Measurements from ENCODE around the gene TMUB1. TPM values are rescaled to one million over a fixed set of nuclear protein-coding genes. Genes with fewer than 3 reads are reported as not detected.

TMUB1 gene
- total and polyA plus RNA-seq, 8 donors, result 12.7 to 86.8 (median 63.6) TPM

DNA sequence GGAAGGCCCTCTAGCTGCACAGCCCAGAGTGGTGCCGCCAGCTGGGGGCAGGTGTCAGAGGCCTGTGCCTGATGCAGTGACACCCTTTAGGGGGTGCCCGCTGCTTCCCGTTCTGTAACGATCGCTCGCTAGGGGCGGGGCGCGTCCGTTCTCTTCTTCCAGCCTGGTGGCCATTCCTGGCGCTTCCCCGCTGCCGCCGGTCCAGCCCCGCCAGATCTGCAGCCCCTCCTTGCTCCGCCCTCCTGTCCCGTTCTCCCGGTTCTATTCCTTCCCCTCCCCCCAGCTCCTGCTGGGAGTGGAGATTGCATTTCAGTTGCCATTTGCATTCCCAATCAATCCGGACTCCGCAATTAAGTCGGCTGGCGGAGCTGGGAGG is 42.2 kb upstream of the TMUB1 start:
- intact Hi-C loops (cut with DNase I; ENCODE audit: low total_unique reads), result loop anchor here (5.0 kb wide), 1 partner anchor 42 kb away; the partner anchor contains the start of gene GBX1
- Histone ChIP-seq H3K9me3 (no peaks in the 10 kb centered on the region), H3K27me3 (no peaks in the 10 kb centered on the region), H3K27ac (peak overlapping the region in 1 of 5 donors; percentile 13), H3K4me1 (peaks cover 14 to 32% (median 24%) of the 10 kb centered on the region in 4 donors), H3K36me3 (peaks cover 47 to 90% (median 82%) of the 10 kb centered on the region in 4 donors), H3K4me3 (peak overlapping the region; percentile 40 to 48 (median 44))
- no peak for TF ChIP-seq EP300 (IDR thresholded peaks at IDR 0.05)
- no peak for TF ChIP-seq POLR2A (IDR thresholded peaks at IDR 0.05)
- TF ChIP-seq POLR2AphosphoS5 (IDR thresholded peaks at IDR 0.05), result no peak
- TF ChIP-seq, protein P1, sequence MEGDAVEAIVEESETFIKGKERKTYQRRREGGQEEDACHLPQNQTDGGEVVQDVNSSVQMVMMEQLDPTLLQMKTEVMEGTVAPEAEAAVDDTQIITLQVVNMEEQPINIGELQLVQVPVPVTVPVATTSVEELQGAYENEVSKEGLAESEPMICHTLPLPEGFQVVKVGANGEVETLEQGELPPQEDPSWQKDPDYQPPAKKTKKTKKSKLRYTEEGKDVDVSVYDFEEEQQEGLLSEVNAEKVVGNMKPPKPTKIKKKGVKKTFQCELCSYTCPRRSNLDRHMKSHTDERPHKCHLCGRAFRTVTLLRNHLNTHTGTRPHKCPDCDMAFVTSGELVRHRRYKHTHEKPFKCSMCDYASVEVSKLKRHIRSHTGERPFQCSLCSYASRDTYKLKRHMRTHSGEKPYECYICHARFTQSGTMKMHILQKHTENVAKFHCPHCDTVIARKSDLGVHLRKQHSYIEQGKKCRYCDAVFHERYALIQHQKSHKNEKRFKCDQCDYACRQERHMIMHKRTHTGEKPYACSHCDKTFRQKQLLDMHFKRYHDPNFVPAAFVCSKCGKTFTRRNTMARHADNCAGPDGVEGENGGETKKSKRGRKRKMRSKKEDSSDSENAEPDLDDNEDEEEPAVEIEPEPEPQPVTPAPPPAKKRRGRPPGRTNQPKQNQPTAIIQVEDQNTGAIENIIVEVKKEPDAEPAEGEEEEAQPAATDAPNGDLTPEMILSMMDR (IDR thresholded peaks at IDR 0.05), result no peak
- peak; percentile 45 to 75 for DNase-seq
- WGBS, 5 donors, result 11 to 36% (median 22%) methylated on average over 22 of the region's 22 CpGs

DNA sequence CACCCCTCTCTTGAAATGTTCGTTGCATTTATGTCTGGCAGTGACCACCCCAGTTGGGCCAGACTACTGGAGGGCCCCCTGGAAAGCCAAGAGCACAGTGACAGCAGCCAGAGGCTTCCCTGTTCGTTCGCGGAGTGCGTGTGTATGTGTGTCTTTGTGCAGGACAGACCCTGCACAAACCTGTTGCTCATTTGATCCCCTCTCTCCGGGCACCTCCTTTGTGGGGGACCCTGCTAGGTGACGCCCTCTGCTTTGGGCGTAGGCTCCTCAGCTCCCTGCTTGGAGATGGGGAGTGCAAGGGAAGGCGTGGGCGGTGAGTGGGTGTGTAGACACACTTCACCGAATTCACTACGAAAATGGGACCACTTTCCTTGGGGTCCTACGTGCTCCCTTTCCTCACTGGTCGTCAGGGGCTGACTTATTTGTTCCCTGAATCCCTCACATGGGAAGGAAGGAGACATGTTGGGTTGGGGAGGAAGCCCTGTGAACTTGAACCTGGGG is 41.7 kb upstream of the TMUB1 start:
- no peak overlapping the region for H3K27ac ChIP-seq
- H3K9me3 ChIP-seq, result no peaks in the 10 kb centered on the region
- WGBS, 5 donors, result 86 to 91% (median 90%) methylated on average over 13 to 14 of the region's 14 CpGs
- no peaks in the 10 kb centered on the region for H3K27me3 ChIP-seq
- TF ChIP-seq POLR2A (IDR thresholded peaks at IDR 0.05), result no peak
- no peak for TF ChIP-seq EP300 (IDR thresholded peaks at IDR 0.05)
- TF ChIP-seq POLR2AphosphoS5 (IDR thresholded peaks at IDR 0.05), result no peak
- TF ChIP-seq, protein P1 (IDR thresholded peaks at IDR 0.05), result no peak
- peaks cover 47 to 90% (median 82%) of the 10 kb centered on the region in 4 donors for H3K36me3 ChIP-seq
- peaks cover 14 to 32% (median 24%) of the 10 kb centered on the region in 4 donors for H3K4me1 ChIP-seq
- H3K4me3 ChIP-seq, result peak overlapping the region in 3 of 4 donors; percentile 40 to 48 (median 42)
- intact Hi-C loops (cut with DNase I; ENCODE audit: low total_unique reads), result loop anchor here (5.0 kb wide), 1 partner anchor 42 kb away; the partner anchor contains the start of gene GBX1
- no peak for DNase-seq

DNA sequence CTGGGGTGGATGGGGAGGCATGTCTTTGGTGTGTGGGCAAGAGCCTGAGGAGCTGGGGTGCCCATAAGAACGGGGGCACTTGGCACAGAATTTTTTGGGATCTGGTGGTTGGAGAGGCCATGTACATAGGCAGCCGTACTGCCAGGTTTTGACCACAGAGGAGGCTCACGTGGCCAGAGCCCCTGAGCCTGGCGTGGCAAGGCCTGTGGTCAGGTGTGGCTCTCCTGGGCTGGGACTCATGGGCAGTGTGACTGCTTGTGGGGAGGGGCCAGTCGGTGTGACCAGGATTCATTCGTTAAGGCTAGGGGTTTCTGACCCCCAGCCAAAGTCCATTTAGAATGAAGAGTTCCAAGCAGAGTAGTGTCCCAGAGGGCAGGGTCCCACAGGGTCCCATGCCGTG is 41.2 kb upstream of the TMUB1 start:
- H3K27me3 ChIP-seq, result no peaks in the 10 kb centered on the region
- TF ChIP-seq EP300 (IDR thresholded peaks at IDR 0.05) (no peak), POLR2AphosphoS5 (IDR thresholded peaks at IDR 0.05) (no peak), POLR2A (IDR thresholded peaks at IDR 0.05) (no peak)
- TF ChIP-seq, protein P1 (IDR thresholded peaks at IDR 0.05), result no peak
- 86 to 89% (median 87%) methylated on average over 1 to 7 of the region's 7 CpGs for WGBS, 5 donors
- H3K9me3 ChIP-seq, result no peaks in the 10 kb centered on the region
- DNase-seq, result no peak
- no peak overlapping the region for H3K4me3 ChIP-seq
- intact Hi-C loops (cut with DNase I; ENCODE audit: low total_unique reads), result no loop called here
- H3K4me1 ChIP-seq, result peaks cover 14 to 32% (median 24%) of the 10 kb centered on the region in 4 donors
- H3K27ac ChIP-seq, result no peak overlapping the region
- H3K36me3 ChIP-seq, result peaks cover 47 to 90% (median 82%) of the 10 kb centered on the region in 4 donors

DNA sequence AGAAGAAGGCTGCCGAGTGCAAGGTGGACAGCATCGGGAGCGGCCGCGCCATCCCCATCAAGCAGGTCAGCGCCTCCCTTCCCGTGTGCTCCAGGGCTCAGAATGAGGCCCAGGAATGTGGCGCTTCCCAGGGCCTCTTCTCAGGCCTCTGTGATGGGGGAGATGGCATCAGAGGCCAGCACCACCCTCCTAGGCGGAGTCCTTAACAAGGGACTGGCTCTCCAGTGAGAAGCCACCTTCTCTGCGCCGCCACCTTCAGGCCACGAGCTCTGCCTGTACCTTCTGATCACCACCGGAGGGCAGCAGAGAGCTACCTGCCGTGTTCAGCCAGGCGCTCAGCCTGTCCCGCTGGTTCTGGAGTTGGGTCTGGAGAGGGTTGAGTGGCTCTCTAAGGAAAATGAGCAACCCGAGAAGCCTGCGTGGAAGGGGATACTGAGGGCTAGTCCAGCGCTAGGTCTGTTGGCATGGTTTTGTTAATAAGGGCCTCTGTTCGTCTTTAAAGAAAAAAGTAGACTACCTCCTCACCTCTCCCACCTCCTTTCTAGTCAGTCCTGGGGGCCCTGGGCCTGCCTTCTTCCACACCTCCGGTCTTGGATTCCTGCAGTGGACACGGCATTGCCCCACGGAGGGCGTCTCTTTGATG is 40.6 kb upstream of the TMUB1 start:
- H3K4me3 ChIP-seq, result no peak overlapping the region
- peak; percentile 90 to 95 for DNase-seq
- WGBS, 5 donors, result 33 to 51% (median 41%) methylated on average over 20 to 24 of the region's 24 CpGs
- H3K4me1 ChIP-seq, result peaks cover 14 to 32% (median 24%) of the 10 kb centered on the region in 4 donors
- no peak for TF ChIP-seq POLR2A (IDR thresholded peaks at IDR 0.05)
- no peak for TF ChIP-seq EP300 (IDR thresholded peaks at IDR 0.05)
- peak in 2 of 3 donors; percentile 41 to 73 for TF ChIP-seq POLR2AphosphoS5 (IDR thresholded peaks at IDR 0.05)
- TF ChIP-seq, protein P1 (IDR thresholded peaks at IDR 0.05), result peak in 5 of 7 experiments; percentile 93 to 98 (median 95)
- intact Hi-C loops (cut with DNase I; ENCODE audit: low total_unique reads), result no loop called here
- H3K36me3 ChIP-seq, result peaks cover 47 to 90% (median 82%) of the 10 kb centered on the region in 4 donors
- no peaks in the 10 kb centered on the region for H3K9me3 ChIP-seq
- no peak overlapping the region for H3K27ac ChIP-seq
- H3K27me3 ChIP-seq, result no peaks in the 10 kb centered on the region
